CD4-positive, alpha-beta T cell treated with Interferon alpha-2 for 1 hour (primary cell): ENCODE data around the gene CYP39A1.

Experiments
- DNase-seq, 2 donors: peaks; one replicate each; pipeline ENCODE4 v3.0.0-alpha.2; 2020 to 2022

The CYP39A1 gene

DNA sequence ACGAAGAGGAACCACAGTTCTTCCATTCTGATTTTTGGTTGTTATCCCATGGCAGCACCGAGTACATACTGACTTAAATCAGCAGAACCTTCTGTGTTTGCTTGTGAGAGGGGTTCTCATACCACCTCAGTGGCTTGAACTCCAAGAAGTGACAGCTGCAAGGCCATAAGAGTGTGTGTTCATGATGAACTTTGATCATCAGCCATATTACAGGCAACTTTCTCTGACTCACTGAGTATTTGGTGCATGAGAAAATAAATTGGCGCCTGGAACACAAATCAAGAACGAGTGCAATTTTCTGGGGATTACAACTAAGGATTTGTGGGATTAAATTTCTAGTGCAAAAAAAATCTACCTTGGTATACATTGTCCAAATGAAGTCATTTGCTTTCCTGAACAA is 68.9 kb downstream of the CYP39A1 start:
- DNase-seq, result no peak

GRCh38 chr6:46583081-46583480 is 69.5 kb downstream of the CYP39A1 start:
- DNase-seq, result no peak

DNA sequence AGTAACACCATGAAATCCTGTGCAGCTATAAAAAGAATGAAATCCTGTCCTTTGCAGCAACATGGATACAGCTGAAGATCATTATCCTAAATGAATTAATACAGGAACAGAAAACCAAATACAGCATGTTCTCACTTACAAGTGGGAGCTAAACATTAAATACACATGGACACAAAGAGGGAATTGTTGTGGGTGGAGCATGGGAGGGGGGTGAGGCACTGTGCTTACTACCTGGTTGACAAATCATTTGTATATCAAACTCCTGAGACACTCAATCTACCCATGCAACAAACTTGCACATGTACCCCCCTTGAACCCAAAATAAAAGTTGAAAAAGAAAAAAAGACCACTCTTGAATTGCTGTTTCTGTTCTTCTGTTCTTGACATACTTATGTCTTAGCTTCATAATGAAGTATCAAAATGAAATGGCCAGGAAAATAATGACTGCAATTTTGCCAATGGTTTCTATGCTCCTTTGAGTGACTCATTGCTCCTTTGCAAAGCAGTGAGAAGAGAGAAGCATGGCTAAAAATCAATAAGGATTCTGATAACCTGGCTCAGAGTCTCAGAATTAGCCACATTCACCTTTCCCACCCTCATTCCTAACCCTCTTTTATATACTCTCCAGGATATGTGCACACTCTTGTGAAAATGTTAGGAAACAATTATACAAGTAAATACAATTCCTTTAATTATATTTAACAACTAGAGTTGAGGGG is 71.0 kb downstream of the CYP39A1 start:
- no peak for DNase-seq

- DNase-seq, result no peak
These were observed 77.1 kb downstream of the CYP39A1 start for GRCh38 chr6:46575530-46575929.

DNA sequence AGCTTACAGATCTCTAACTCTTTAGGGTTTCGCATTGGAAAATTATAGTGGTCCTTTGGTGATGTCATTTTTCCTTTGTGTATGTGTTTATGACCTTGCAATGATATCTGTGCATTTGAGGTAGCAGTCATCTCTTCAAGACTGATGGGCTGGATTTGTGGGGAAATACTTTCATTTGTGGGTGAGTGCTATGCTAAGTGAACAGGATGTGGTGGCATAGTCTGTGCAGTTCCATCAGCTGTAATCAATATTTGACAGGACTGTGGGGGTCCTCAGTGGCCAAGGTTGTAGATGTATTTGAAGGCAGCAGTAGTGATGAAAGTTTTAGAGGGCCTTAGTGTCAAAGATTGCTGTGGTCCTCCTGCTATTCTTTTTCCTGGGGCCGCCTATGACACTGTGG is 79.5 kb downstream of the CYP39A1 start:
- no peak for DNase-seq

- no peak for DNase-seq
These were observed 87.1 kb downstream of the CYP39A1 start for GRCh38 chr6:46565531-46565930.

GRCh38 chr6:46563924-46564323 is 88.7 kb downstream of the CYP39A1 start:
- no peak for DNase-seq

- no peak for DNase-seq
These were observed 96.6 kb downstream of the CYP39A1 start for GRCh38 chr6:46556053-46556452.

DNA sequence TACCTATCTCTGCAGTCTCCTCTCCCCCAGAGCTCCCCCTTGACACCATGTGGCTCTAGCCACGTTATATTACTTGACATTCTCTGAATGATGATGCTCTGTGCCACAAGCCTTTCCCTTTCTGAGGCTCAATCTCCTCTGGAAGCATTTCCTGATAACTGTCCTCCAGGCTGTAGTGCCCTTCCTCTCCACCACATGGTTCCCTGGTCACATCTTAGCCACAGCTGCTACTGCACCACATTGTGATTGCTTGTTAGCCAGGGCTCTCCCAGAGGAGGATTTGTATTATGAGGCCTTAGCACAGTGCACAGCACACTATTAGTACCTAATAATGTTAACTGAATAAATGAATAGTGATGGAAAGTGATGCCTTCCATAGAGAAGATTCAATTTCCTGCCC is 97.5 kb downstream of the CYP39A1 start:
- DNase-seq, result no peak

DNA sequence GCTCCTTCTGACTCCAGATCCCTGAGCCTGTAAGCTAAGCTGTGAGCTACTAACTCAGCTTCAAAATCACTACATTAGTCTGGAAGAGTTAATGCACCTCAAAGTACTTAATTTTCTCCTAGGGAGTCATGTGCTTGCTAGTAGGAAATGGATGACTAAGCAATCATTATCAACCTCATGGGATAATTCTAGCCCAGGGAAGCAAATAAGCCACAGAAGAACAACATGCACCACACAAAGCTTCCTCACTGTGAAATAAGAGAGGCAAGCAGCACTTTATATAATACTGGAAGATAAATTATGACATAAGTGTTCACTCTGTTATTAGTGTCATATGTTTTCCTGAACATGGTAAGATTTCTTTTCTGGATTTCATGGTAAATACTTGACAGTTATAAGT is 103.5 kb downstream of the CYP39A1 start:
- DNase-seq, result no peak

DNA sequence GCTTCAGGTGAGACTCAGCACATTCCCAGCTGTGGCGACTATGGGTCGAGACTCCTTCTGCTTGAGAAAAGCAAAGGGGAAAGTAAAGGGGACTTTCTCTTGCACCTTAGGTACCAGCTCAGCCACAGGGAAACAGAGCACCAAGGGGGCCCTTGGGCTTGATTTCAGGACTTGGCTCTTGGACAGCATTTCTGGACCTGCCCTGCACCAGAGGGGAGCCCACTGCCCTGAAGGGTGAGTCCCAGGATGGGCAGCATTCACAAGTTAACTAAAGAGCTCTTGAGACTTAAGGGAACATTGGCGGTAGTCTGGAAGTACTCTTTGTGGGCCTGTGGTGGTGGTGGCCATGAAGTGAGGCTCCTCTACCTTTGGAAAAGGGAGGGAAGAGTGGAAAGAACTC is 111.1 kb downstream of the CYP39A1 start:
- DNase-seq, result no peak

DNA sequence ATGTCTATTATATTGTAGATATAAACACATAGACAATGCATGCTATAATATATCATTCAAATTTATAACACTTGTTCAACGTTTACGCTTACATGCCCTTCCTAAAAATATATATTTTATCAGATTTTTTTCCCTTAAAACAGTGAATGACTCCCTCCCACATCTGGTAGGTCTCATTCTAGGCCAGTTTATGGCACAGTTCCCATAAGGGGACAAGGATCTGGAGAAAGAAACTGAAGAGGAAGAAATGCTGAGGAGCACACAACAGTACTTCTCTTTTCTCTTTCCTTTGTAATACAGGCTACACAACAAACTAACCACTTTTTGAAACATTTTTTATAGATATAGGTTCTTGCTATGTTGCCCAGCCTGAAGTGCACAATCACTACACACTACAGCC is 112.8 kb downstream of the CYP39A1 start:
- DNase-seq, result no peak

- DNase-seq, result no peak
These were observed 113.7 kb downstream of the CYP39A1 start for GRCh38 chr6:46538800-46539480.

DNA sequence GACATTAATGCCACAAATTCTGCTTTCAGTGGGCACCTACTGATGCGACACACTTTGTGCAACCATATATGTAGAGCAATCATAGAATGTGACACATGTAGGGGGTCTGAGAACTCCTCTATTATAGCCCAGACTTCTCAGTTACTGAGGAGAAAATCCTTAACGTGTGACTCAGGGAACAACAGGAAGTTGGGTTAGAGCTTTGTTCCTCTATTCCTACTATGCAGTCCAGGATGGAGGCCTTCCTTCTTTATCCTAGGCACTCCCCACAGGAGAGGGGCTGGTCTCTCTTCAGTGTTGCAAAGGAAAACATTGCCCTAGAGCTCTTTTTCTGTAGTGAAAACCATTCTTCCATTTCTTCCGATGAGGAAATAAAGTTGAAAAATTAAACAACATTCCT is 121.7 kb downstream of the CYP39A1 start:
- no peak for DNase-seq

DNA sequence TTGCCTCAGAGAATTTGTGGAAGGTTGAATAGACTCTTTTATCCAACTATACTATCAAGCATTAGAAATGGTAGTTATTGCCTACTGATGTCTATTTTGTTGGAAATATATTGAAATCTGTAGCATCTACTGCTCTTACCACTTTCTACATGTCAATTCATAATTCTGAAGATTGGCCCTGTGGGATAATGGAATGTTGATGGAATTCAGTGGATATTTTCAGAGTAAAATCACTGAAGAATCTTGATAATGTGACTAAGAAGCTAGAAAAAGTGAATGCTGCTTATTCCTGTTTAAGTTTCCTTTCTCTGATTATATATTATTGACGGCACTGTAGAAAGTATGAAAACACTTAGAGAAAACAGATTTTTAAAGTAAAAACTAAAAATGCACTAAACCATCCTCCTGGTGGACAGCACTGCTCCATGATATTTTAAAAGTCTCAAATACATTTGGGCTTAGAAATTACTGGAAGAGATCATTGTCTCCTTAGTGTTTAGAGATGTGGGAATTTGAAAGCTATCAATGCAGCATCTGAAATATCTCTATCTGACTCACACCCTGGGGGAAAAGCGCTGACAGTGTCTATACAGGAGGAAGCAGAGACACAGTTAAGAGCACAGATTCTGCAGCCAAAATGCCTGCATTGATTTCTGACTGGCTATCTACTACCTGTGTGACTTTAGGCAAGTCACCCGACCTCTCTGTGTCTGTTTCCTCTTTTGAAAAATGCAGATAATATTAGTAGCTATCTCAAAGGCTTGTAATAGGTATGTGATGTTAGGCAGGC is 123.5 kb downstream of the CYP39A1 start:
- no peak for DNase-seq

GRCh38 chr6:46526607-46527006 is 126.0 kb downstream of the CYP39A1 start:
- DNase-seq, result no peak

GRCh38 chr6:46525583-46525982 is 127.0 kb downstream of the CYP39A1 start:
- DNase-seq, result no peak

GRCh38 chr6:46521464-46521971 is 131.1 kb downstream of the CYP39A1 start:
- DNase-seq, result no peak

- DNase-seq, result no peak
These were observed 135.4 kb downstream of the CYP39A1 start for GRCh38 chr6:46517202-46517601.

GRCh38 chr6:46513533-46513932 is 139.1 kb downstream of the CYP39A1 start:
- DNase-seq, result no peak

DNA sequence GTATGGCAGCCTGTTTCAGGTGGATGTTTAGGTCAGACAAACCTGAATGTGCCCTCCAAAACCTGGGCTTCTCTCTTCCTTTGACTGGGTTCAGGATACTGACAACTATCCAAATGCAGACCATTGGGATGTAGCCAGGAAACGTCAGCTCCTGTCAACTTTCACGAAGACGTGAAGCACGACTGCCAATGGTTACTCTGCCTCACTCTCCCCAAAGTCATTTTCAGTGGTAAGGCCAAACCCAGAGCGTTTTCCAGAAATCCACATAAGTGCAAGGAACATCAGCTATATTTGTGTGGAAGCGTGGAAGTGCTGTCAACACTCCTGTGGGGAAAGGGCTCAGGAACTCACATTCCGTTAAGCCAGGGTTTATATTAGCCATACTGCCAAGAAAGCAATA is 141.3 kb downstream of the CYP39A1 start:
- DNase-seq, result no peak

DNA sequence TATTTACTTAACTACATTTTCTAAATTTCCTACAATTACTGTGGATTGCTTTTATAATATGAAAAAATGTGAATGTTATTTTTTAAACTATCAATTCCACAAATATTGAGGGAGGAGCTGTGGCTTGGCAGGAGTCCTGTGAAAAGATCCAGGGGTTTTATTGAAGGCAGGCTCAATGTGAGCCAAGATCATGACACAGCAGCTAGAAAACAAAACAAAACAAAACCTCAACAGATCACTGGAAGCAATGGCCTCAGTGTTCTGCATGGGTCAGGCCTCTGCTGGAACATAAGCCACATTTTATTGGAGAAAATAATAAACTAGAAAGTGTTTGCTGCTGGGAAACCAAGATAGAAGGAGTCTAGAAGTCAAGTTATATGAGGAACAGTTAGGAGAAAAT is 142.0 kb downstream of the CYP39A1 start:
- no peak for DNase-seq

GRCh38 chr6:46509981-46510510 is 142.6 kb downstream of the CYP39A1 start:
- no peak for DNase-seq

- no peak for DNase-seq
These were observed 143.6 kb downstream of the CYP39A1 start for GRCh38 chr6:46509063-46509462.
